ENCODE results near the gene RAVER2. TPM values are rescaled to one million over a fixed set of nuclear protein-coding genes. Genes with fewer than 3 reads are reported as not detected.

The RAVER2 gene
- total RNA-seq: 10 to 100 TPM in 1 of 2 donors, 1 to 10 TPM in 1; 9.2 to 30.2 TPM
- polyA plus RNA-seq: 1 to 10 TPM; 2.9 to 4.3 TPM
- long read RNA-seq, donor 1, full-length matches to known transcripts: 6 of 6 reads
- long read RNA-seq, donor 1, partial matches to known transcripts: 0 of 6 reads
- long read RNA-seq, donor 1, other reads (novel, unspliced or antisense): 0 of 6 reads
- long read RNA-seq, donor 2: 0 reads
- long read RNA-seq, donor 3, full-length matches to known transcripts: 1 of 1 reads
- long read RNA-seq, donor 3, partial matches to known transcripts: 0 of 1 reads
- long read RNA-seq, donor 3, other reads (novel, unspliced or antisense): 0 of 1 reads
- long read RNA-seq, donor 4: 0 reads
- long read RNA-seq, donor 5, full-length matches to known transcripts: 1 of 1 reads
- long read RNA-seq, donor 5, partial matches to known transcripts: 0 of 1 reads
- long read RNA-seq, donor 5, other reads (novel, unspliced or antisense): 0 of 1 reads

GRCh38 chr1:64744492-64745180 is at the start of gene RAVER2:
RAVER2 (plus strand) TSS chr1:64745075; CDS start chr1:64745173, 98 bp downstream.
- peak within 1 kb of the TSS; percentile 73 to 74 for H3K9ac ChIP-seq (ENCODE audit: insufficient read depth in 1 of 2, low read length in 2 of 2)
- peak; percentile 25 for TF ChIP-seq CTCF (IDR thresholded peaks at IDR 0.05; ENCODE audit: control extremely low read depth, extremely low read depth)
- H3K27me3 ChIP-seq (ENCODE audit: control insufficient read depth in 3 of 3, insufficient read depth in 3 of 3, low read length in 2 of 3): no peaks in the 10 kb centered on the region
- H3K36me3 ChIP-seq (ENCODE audit: control insufficient read depth in 4 of 4, insufficient read depth in 4 of 4, low read length in 4 of 4): no peaks in the 10 kb centered on the region
- ATAC-seq (ENCODE audit: insufficient read depth, low FRiP score) (peak; percentile 83), DNase-seq (peak; percentile 87 to 91 (median 90))
- peak within 1 kb of the TSS; percentile 83 for H3K4me3 ChIP-seq
- WGBS, 2 donors: 0 to 1% methylated on average over 55 to 76 of the region's 76 CpGs
- peaks cover 0 to 25% (median 4%) of the 10 kb centered on the region in 5 donors for H3K4me1 ChIP-seq (ENCODE audit: control insufficient read depth in 5 of 5, insufficient read depth in 5 of 5, low read length in 5 of 5)
- H3K9me3 ChIP-seq (ENCODE audit: control insufficient read depth in 4 of 4, insufficient read depth in 3 of 4, low read length in 3 of 4): no peaks in the 10 kb centered on the region
- peak within 1 kb of the TSS; percentile 67 to 76 for H3K27ac ChIP-seq (ENCODE audit: low read depth in 1 of 2, low read length in 1 of 2)

- ATAC-seq (ENCODE audit: insufficient read depth, low FRiP score) (no peak), DNase-seq (no peak)
- H3K9ac ChIP-seq (ENCODE audit: insufficient read depth in 1 of 2, low read length in 2 of 2): no peak overlapping the region
- H3K27me3 ChIP-seq (ENCODE audit: control insufficient read depth in 3 of 3, insufficient read depth in 3 of 3, low read length in 2 of 3): no peaks in the 10 kb centered on the region
- no peak for TF ChIP-seq CTCF (IDR thresholded peaks at IDR 0.05; ENCODE audit: control extremely low read depth, extremely low read depth)
- H3K36me3 ChIP-seq (ENCODE audit: control insufficient read depth in 4 of 4, insufficient read depth in 4 of 4, low read length in 4 of 4): peaks cover 0 to 1% (median 0%) of the 10 kb centered on the region in 4 donors
- H3K4me3 ChIP-seq: no peak overlapping the region
- no peaks in the 10 kb centered on the region for H3K9me3 ChIP-seq (ENCODE audit: control insufficient read depth in 4 of 4, insufficient read depth in 3 of 4, low read length in 3 of 4)
- 88 to 95% methylated on average over 3 of the region's 3 CpGs for WGBS, 2 donors
- no peak overlapping the region for H3K27ac ChIP-seq (ENCODE audit: low read depth in 1 of 2, low read length in 1 of 2)
- H3K4me1 ChIP-seq (ENCODE audit: control insufficient read depth in 5 of 5, insufficient read depth in 5 of 5, low read length in 5 of 5): peaks cover 0 to under 1% (median 0%) of the 10 kb centered on the region in 5 donors
Observed at GRCh38 chr1:64696879-64697278, 48.0 kb upstream of the RAVER2 start.

GRCh38 chr1:64699327-64699726 is 45.5 kb upstream of the RAVER2 start:
- 74 to 77% methylated on average over 8 of the region's 8 CpGs for WGBS, 2 donors
- H3K27ac ChIP-seq (ENCODE audit: low read depth in 1 of 2, low read length in 1 of 2): no peak overlapping the region
- DNase-seq (no peak), ATAC-seq (ENCODE audit: insufficient read depth, low FRiP score) (no peak)
- no peaks in the 10 kb centered on the region for H3K4me1 ChIP-seq (ENCODE audit: control insufficient read depth in 5 of 5, insufficient read depth in 5 of 5, low read length in 5 of 5)
- H3K9ac ChIP-seq (ENCODE audit: insufficient read depth in 1 of 2, low read length in 2 of 2): no peak overlapping the region
- no peaks in the 10 kb centered on the region for H3K9me3 ChIP-seq (ENCODE audit: control insufficient read depth in 4 of 4, insufficient read depth in 3 of 4, low read length in 3 of 4)
- no peak for TF ChIP-seq CTCF (IDR thresholded peaks at IDR 0.05; ENCODE audit: control extremely low read depth, extremely low read depth)
- no peak overlapping the region for H3K4me3 ChIP-seq
- peaks cover 0 to 1% (median 0%) of the 10 kb centered on the region in 4 donors for H3K36me3 ChIP-seq (ENCODE audit: control insufficient read depth in 4 of 4, insufficient read depth in 4 of 4, low read length in 4 of 4)
- no peaks in the 10 kb centered on the region for H3K27me3 ChIP-seq (ENCODE audit: control insufficient read depth in 3 of 3, insufficient read depth in 3 of 3, low read length in 2 of 3)

Data from lung (tissue), 16 donors.